HCT116 (cell line): ENCODE data around the gene COL26A1. TPM values are rescaled to one million over a fixed set of nuclear protein-coding genes. Genes with fewer than 3 reads are reported as not detected.

Experiments used
- ATAC-seq: fragments of 200-7000 bp; cut with Tn5 transposase; 2 replicates; pipeline ENCODE4 v1.9.1; 2020; ENCODE audit warnings: mild to moderate bottlenecking, moderate library complexity
- BruUV-seq: library from RNA; stranded (reverse); fragments of 400-500 nt; replicated peaks from 2 replicates; lab custom pipeline; 2021; lab: Mats Ljungman, UMichigan
- CTCF ChIA-PET: fragments of 300-600 bp; sonication (Branson Sonifier 250); formaldehyde crosslinking; loops from one replicate; lab custom pipeline; 2021; ENCODE audit warnings: antibody characterized with exemption; lab: Charles Lee
- POLR2A ChIA-PET: fragments of 300-600, 350-600 bp; sonication (Branson Sonifier 250); formaldehyde crosslinking; loops from one replicate; lab custom pipeline; 2021; ENCODE audit warnings: antibody characterized with exemption; lab: Charles Lee
- RAD21 ChIA-PET, 2 experiments: fragments of 300-600 bp; sonication (Branson Sonifier 250); formaldehyde crosslinking; loops; one replicate each; lab custom pipeline; 2023; ENCODE audit warnings: low total read pairs in 2 of 2; ENCODE audit not compliant: uncharacterized antibody in 2 of 2, unreplicated experiment in 2 of 2, low non-redundant PET in 1 of 2; lab: Charles Lee
- DNase-seq: peaks from one replicate; pipeline ENCODE4 v3.0.0-alpha.2; 2010; ENCODE audit warnings: low read depth, low spot score
- H2AFZ ChIP-seq: fragments of 200-600 bp; shearing (Covaris generic), sonication (generic); 2 replicates; pipeline ENCODE4 v1.6.1; 2017; ENCODE audit warnings: low read depth, mixed run types, mixed read lengths, antibody characterized with exemption, low read length; ENCODE audit not compliant: poor library complexity, severe bottlenecking
- H3K27ac ChIP-seq: 2 replicates; pipeline ENCODE4 v1.5.1; 2012; ENCODE audit warnings: low read depth, low read length
- H3K27me3 ChIP-seq: fragments of 200-600 bp; sonication (generic); 2 replicates; pipeline ENCODE4 v1.6.1; 2016; ENCODE audit warnings: mixed run types, low read length, mixed read lengths; ENCODE audit not compliant: insufficient read depth
- H3K36me3 ChIP-seq, 2 experiments: fragments of 200-500 bp in 1 of 2; fragments of 200-600 bp in 1 of 2; sonication (Bioruptor generic) in 1 of 2; sonication (generic) in 1 of 2; 2 replicates each; pipeline versions ENCODE4 v1.5.1 to v1.6.1; 2014 to 2016; ENCODE audit warnings: low read length in 2 of 2, inconsistent platforms in 1 of 2, mixed read lengths in 1 of 2, mixed run types in 1 of 2; ENCODE audit not compliant: insufficient read depth in 2 of 2, control insufficient read depth in 1 of 2
- H3K4me1 ChIP-seq, 2 experiments: fragments of 200-600 bp in 1 of 2; sonication (generic) in 1 of 2; 2 replicates each; pipeline versions ENCODE4 v1.5.1 to v1.6.1; 2012 to 2017; ENCODE audit warnings: low read length in 2 of 2, inconsistent platforms in 1 of 2, mild to moderate bottlenecking in 1 of 2, mixed read lengths in 1 of 2, mixed run types in 1 of 2, moderate library complexity in 1 of 2; ENCODE audit not compliant: insufficient read depth in 2 of 2, control insufficient read depth in 1 of 2
- H3K4me2 ChIP-seq: fragments of 200-600 bp; sonication (generic); 2 replicates; pipeline ENCODE4 v1.6.1; 2017; ENCODE audit warnings: mixed run types, low read length, mixed read lengths
- H3K4me3 ChIP-seq, 2 experiments: fragments of 200-600 bp in 1 of 2; sonication (generic) in 1 of 2; replicated peaks in 1 of 2; 2 replicates each; pipeline ENCODE4 v1.5.1; 2011 to 2016; ENCODE audit warnings: low read length in 2 of 2, control low read depth in 1 of 2, low read depth in 1 of 2, mild to moderate bottlenecking in 1 of 2, mixed read lengths in 1 of 2, mixed run types in 1 of 2
- H3K79me2 ChIP-seq: fragments of 200-600 bp; sonication (generic); 2 replicates; pipeline ENCODE4 v1.6.1; 2017; ENCODE audit warnings: mild to moderate bottlenecking, mixed run types, low read length, moderate library complexity, mixed read lengths; ENCODE audit not compliant: insufficient read depth
- H3K9ac ChIP-seq: fragments of 200-600 bp; sonication (generic); 2 replicates; pipeline ENCODE4 v1.6.1; 2016; ENCODE audit warnings: low read length, mixed read lengths
- H3K9me2 ChIP-seq: fragments of 200-600 bp; sonication (generic), shearing (Covaris generic); 2 replicates; pipeline ENCODE4 v1.6.1; 2017; ENCODE audit warnings: mixed run types, mild to moderate bottlenecking, moderate library complexity; ENCODE audit not compliant: insufficient read depth
- H3K9me3 ChIP-seq, 2 experiments: fragments of 200-500 bp in 1 of 2; fragments of 200-600 bp in 1 of 2; sonication (Bioruptor generic) in 1 of 2; sonication (generic) in 1 of 2; 2 replicates each; pipeline ENCODE4 v1.6.1; 2014 to 2017; ENCODE audit warnings: low read length in 2 of 2, mixed read lengths in 2 of 2, inconsistent platforms in 1 of 2, low read depth in 1 of 2, mild to moderate bottlenecking in 1 of 2, mixed run types in 1 of 2, moderate library complexity in 1 of 2; ENCODE audit not compliant: control insufficient read depth in 1 of 2, insufficient read depth in 1 of 2
- H4K20me1 ChIP-seq: fragments of 200-600 bp; sonication (generic), shearing (Covaris generic); 2 replicates; pipeline ENCODE4 v1.6.1; 2017; ENCODE audit warnings: mixed run types, mild to moderate bottlenecking, moderate library complexity; ENCODE audit not compliant: insufficient read depth
- ATF3 ChIP-seq: IDR thresholded peaks from 2 replicates; pipeline ENCODE4 v1.6.1; 2012
- CBX3 ChIP-seq: IDR thresholded peaks from 2 replicates; pipeline ENCODE4 v1.6.1; 2012; ENCODE audit warnings: low read depth
- CTCF ChIP-seq, 3 experiments: fragments of 200-600 bp in 1 of 3; sonication (generic) in 1 of 3; IDR thresholded peaks in 2 of 3; conservative IDR thresholded peaks in 1 of 3; 2 replicates each; pipeline ENCODE4 v1.5.1; 2012 to 2017; ENCODE audit warnings: low read depth in 2 of 3, low read length in 2 of 3, antibody characterized with exemption in 1 of 3, borderline replicate concordance in 1 of 3, control low read depth in 1 of 3, mild to moderate bottlenecking in 1 of 3, mixed read lengths in 1 of 3, mixed run types in 1 of 3, moderate library complexity in 1 of 3; ENCODE audit not compliant: insufficient read depth in 1 of 3
- ELF1 ChIP-seq: IDR thresholded peaks from 2 replicates; pipeline ENCODE4 v1.6.1; 2012; ENCODE audit warnings: low read depth, borderline replicate concordance
- EZH2 ChIP-seq: fragments of 200-600 bp; sonication (generic); IDR thresholded peaks from 2 replicates; pipeline ENCODE4 v1.6.1; 2017; ENCODE audit warnings: antibody characterized with exemption, mixed run types
- EZH2phosphoT487 ChIP-seq: fragments of 200-600 bp; IDR thresholded peaks from 2 replicates; pipeline ENCODE4 v1.6.1; 2018; ENCODE audit warnings: antibody characterized with exemption, borderline replicate concordance
- JUND ChIP-seq: IDR thresholded peaks from 2 replicates; pipeline ENCODE4 v1.6.1; 2012
- POLR2A ChIP-seq: IDR thresholded peaks from 2 replicates; pipeline ENCODE4 v1.7.0; 2011; ENCODE audit warnings: borderline replicate concordance; ENCODE audit not compliant: insufficient read depth, insufficient read length; ENCODE audit errors: extremely low read depth
- POLR2AphosphoS5 ChIP-seq: IDR thresholded peaks from 2 replicates; pipeline ENCODE4 v1.6.1; 2011; ENCODE audit warnings: mild to moderate bottlenecking, low read depth, low read length, moderate library complexity
- SIN3A ChIP-seq: IDR thresholded peaks from 2 replicates; pipeline ENCODE4 v1.6.1; 2012; ENCODE audit warnings: low read depth
- SRF ChIP-seq: IDR thresholded peaks from 2 replicates; pipeline ENCODE4 v1.6.1; 2012; ENCODE audit warnings: low read depth
- TCF7L2 ChIP-seq: IDR thresholded peaks from 2 replicates; pipeline ENCODE4 v1.7.0; 2011; ENCODE audit warnings: borderline replicate concordance, inconsistent platforms; ENCODE audit not compliant: insufficient read depth, insufficient read length; ENCODE audit errors: extremely low read depth
- YY1 ChIP-seq: IDR thresholded peaks from 2 replicates; pipeline ENCODE4 v1.6.1; 2011; ENCODE audit warnings: low read length, low read depth, moderate library complexity, mild to moderate bottlenecking; ENCODE audit not compliant: insufficient replicate concordance; ENCODE audit errors: extremely low read depth
- ZFX ChIP-seq: fragments of 450-650 bp; IDR thresholded peaks from 2 replicates; pipeline ENCODE4 v1.6.1; 2017
- ZNF274 ChIP-seq: fragments of 200-500 bp; sonication (Bioruptor generic); IDR thresholded peaks from 2 replicates; pipeline ENCODE4 v1.6.1; 2014; ENCODE audit warnings: mild to moderate bottlenecking, low read depth, low read length, inconsistent platforms
- intact Hi-C: fragments of 100-400 bp; cut with micrococcal nuclease; formaldehyde crosslinking; loops from 2 replicates; pipeline ENCODE4 v1.10.0; 2022
- total RNA-seq: library from RNA; stranded (reverse); gene quantifications from one replicate; pipeline ENCODE4 v1.2.1, GENCODE V29; 2021; ENCODE audit not compliant: unreplicated experiment

COL26A1 gene
- total RNA-seq, 1 experiment from 2014 or later: 0.27 TPM

- Histone ChIP-seq H3K79me2 (no peaks in the 10 kb centered on the region), H3K27me3 (no peaks in the 10 kb centered on the region), H3K9me3 (no peaks in the 10 kb centered on the region), H4K20me1 (no peaks in the 10 kb centered on the region), H3K9me2 (no peaks in the 10 kb centered on the region), H3K4me3 (no peak overlapping the region), H3K4me1 (no peaks in the 10 kb centered on the region), H3K9ac (no peak overlapping the region), H3K36me3 (no peaks in the 10 kb centered on the region), H2AFZ (no peak overlapping the region), H3K4me2 (no peak overlapping the region), H3K27ac (no peak overlapping the region)
- BruUV-seq: no TSS peak
- DNase-seq (no peak), ATAC-seq (no peak)
- RAD21 ChIA-PET: no interaction called here
- intact Hi-C loops: no loop called here
- POLR2A ChIA-PET: no interaction called here
- no peak for TF ChIP-seq EZH2phosphoT487
- TF ChIP-seq CTCF (IDR thresholded peaks at IDR 0.05 in 2 of 3, conservative IDR thresholded peaks at IDR 0.05 in 1 of 3; ENCODE audit: borderline replicate concordance in 1 of 3, insufficient read depth in 1 of 3, low read depth in 2 of 3, low read length in 2 of 3): no peak
- no peak for TF ChIP-seq CBX3
- no peak for TF ChIP-seq SRF
- no peak for TF ChIP-seq ZNF274
- no peak for TF ChIP-seq ATF3
- no peak for TF ChIP-seq SIN3A
- no peak for TF ChIP-seq POLR2AphosphoS5
- no peak for TF ChIP-seq ZFX
- no peak for TF ChIP-seq EZH2
- TF ChIP-seq TCF7L2: no peak
- no peak for TF ChIP-seq POLR2A
- no peak for TF ChIP-seq JUND
- no peak for TF ChIP-seq YY1
- no peak for TF ChIP-seq ELF1
- CTCF ChIA-PET: no interaction called here
Measured at GRCh38 chr7:101522021-101522420, 159.3 kb downstream of the COL26A1 start.
